Middle frontal gyrus (tissue), 1 donor: ENCODE results near the gene LIMS2.

Experiments
- DNase-seq: peaks from one replicate; pipeline ENCODE4 v3.0.0-alpha.2; 2015; ENCODE audit warnings: low spot score; ENCODE audit errors: extremely low spot score

The LIMS2 gene

GRCh38 chr2:127624320-127624755, 51.0 kb downstream of the LIMS2 start:
- no peak for DNase-seq

GRCh38 chr2:127623388-127624319, 51.7 kb downstream of the LIMS2 start:
- no peak for DNase-seq

GRCh38 chr2:127622561-127623387, 52.6 kb downstream of the LIMS2 start:
- no peak for DNase-seq

GRCh38 chr2:127621981-127622431, 53.3 kb downstream of the LIMS2 start:
- DNase-seq: no peak

- no peak for DNase-seq
Observed at GRCh38 chr2:127620866-127621265, 54.5 kb downstream of the LIMS2 start.

GRCh38 chr2:127619877-127620705, 55.2 kb downstream of the LIMS2 start:
- no peak for DNase-seq

- no peak for DNase-seq
Observed at GRCh38 chr2:127619203-127619590, 56.1 kb downstream of the LIMS2 start.

- DNase-seq: no peak
Observed at GRCh38 chr2:127618551-127619202, 56.7 kb downstream of the LIMS2 start.

GRCh38 chr2:127615511-127616166, 59.7 kb downstream of the LIMS2 start:
- no peak for DNase-seq

GRCh38 chr2:127614731-127615130, 60.6 kb downstream of the LIMS2 start:
- DNase-seq: no peak

- DNase-seq: no peak
Observed at GRCh38 chr2:127614246-127614645, 61.1 kb downstream of the LIMS2 start.

- no peak for DNase-seq
Observed at GRCh38 chr2:127612111-127612822, 63.1 kb downstream of the LIMS2 start.

- no peak for DNase-seq
Observed at GRCh38 chr2:127611076-127611925, 64.0 kb downstream of the LIMS2 start.

- no peak for DNase-seq
Observed at GRCh38 chr2:127610561-127610960, 64.8 kb downstream of the LIMS2 start.

- no peak for DNase-seq
Observed at GRCh38 chr2:127609818-127610217, 65.5 kb downstream of the LIMS2 start.

- DNase-seq: no peak
Observed at GRCh38 chr2:127609031-127609751, 66.1 kb downstream of the LIMS2 start.

- DNase-seq: no peak
Observed at GRCh38 chr2:127608061-127609030, 67.0 kb downstream of the LIMS2 start.
